BJ (cell line): ENCODE results near the gene R3HCC1L. TPM values are rescaled to one million over a fixed set of nuclear protein-coding genes. Genes with fewer than 3 reads are reported as not detected.

ENCODE experiments used
- CTCF ChIA-PET: fragments of 350-600 bp; formaldehyde crosslinking; extraction: SDS; loops from one replicate; lab custom pipeline; 2021; ENCODE audit warnings: antibody characterized with exemption, inconsistent platforms; lab: Yijun Ruan, JAX
- POLR2A ChIA-PET: fragments of 300-600 bp; sonication (Branson Sonifier 250); formaldehyde crosslinking; extraction: SDS; loops from one replicate; lab custom pipeline; 2021; ENCODE audit warnings: antibody characterized with exemption; lab: Charles Lee
- DNase-seq: peaks from one replicate; pipeline ENCODE4 v3.0.0-alpha.2; 2011; ENCODE audit warnings: low read depth
- H3K27me3 ChIP-seq: 2 replicates; pipeline ENCODE4 v1.6.0; 2011; ENCODE audit warnings: low read length; ENCODE audit not compliant: control insufficient read depth, insufficient read depth
- H3K36me3 ChIP-seq: 2 replicates; pipeline ENCODE4 v1.5.1; 2011; ENCODE audit warnings: low read length; ENCODE audit not compliant: control insufficient read depth, insufficient read depth
- H3K4me3 ChIP-seq: 2 replicates; pipeline ENCODE4 v1.5.1; 2011; ENCODE audit warnings: low read depth, mild to moderate bottlenecking, control low read depth, low read length
- polyA plus RNA-seq: library from polyadenylated mRNA; depleted of rRNA; stranded (reverse); fragments of >200 nt; gene quantifications from 2 replicates; pipeline ENCODE4 v1.2.3, GENCODE V29; 2011; rRNA removed
- TF ChIP-seq, protein P1 (sequence below): IDR thresholded peaks from 2 replicates; pipeline ENCODE4 v1.5.1; 2011; ENCODE audit warnings: low read depth, mild to moderate bottlenecking, control low read depth, inconsistent platforms, low read length, moderate library complexity; ENCODE audit not compliant: insufficient read depth

R3HCC1L gene
- polyA plus RNA-seq, 1 experiment = 5.6 TPM

DNA sequence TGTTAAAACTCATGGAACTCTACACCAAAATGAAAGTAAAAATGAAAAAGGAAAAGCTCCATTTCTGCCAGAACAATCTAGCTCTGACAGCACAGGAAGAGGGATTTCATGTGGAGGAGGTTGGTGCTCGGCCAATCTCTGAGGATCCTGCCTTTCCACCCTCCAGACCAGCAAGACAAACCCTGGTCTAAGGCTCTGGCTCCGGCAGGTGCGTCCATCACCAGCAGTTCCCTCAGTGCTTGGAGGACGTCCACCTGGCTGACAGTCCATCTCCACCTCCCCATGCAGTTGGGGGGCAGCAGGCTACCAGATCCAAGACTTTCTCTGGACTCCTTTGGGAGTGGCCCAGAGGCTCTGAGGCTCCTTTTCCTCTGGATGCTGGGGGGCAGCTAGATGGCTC, 158.5 kb downstream of the R3HCC1L start:
- Histone ChIP-seq H3K4me3 (no peak overlapping the region), H3K36me3 (no peaks in the 10 kb centered on the region), H3K27me3 (peaks cover 4% of the 10 kb centered on the region; the same call in 1 of the 2 replicates)
- TF ChIP-seq, protein P1, sequence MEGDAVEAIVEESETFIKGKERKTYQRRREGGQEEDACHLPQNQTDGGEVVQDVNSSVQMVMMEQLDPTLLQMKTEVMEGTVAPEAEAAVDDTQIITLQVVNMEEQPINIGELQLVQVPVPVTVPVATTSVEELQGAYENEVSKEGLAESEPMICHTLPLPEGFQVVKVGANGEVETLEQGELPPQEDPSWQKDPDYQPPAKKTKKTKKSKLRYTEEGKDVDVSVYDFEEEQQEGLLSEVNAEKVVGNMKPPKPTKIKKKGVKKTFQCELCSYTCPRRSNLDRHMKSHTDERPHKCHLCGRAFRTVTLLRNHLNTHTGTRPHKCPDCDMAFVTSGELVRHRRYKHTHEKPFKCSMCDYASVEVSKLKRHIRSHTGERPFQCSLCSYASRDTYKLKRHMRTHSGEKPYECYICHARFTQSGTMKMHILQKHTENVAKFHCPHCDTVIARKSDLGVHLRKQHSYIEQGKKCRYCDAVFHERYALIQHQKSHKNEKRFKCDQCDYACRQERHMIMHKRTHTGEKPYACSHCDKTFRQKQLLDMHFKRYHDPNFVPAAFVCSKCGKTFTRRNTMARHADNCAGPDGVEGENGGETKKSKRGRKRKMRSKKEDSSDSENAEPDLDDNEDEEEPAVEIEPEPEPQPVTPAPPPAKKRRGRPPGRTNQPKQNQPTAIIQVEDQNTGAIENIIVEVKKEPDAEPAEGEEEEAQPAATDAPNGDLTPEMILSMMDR = no peak
- no peak for DNase-seq
- POLR2A ChIA-PET = no interaction called here
- CTCF ChIA-PET = interaction anchor here (1.5 to 7.7 kb wide), 3 partner anchors 8 to 25 kb away, joined by 3 to 54 read pairs (median 5); partner anchors contain the start of gene LOXL4

DNA sequence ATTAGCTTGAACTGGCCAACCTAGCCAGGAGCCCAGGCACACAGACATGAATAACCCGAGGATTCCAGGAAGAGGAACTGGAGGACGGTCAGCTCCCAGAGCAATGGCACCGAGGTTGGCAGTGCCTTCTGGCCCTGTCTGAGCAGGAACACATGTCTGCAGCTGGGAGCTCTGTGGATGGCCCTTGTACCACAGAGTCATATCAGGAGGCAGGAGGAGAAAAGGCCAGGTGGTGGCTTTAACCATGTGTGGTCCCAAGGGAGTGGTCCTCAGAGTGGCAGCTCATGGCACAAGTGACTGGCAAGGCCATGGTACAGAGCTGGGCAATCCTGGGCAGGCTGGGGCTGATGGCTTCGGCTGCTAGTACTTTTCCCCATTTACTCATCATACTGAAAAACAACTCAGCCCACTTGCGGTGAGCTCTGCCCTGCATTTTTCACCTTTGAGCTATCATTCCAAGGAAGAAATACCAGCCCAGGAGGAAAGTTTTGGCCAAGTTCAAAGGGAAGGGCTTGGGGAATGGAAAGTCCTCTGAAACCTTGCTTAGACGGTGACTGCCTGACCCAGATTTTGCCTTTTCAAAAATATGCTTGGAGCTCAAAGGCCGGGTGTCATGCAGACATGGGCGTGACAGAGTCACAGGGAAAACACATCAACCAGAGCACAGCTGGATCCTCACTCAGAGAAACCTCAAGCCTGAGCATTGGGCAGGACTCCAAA, 159.3 kb downstream of the R3HCC1L start:
- POLR2A ChIA-PET = no interaction called here
- TF ChIP-seq, protein P1 = no peak
- peak; percentile 28 for DNase-seq

GRCh38 chr10:98294270-98294627, 159.8 kb downstream of the R3HCC1L start:
- H3K27me3 ChIP-seq = peaks cover 4% of the 10 kb centered on the region
- DNase-seq = no peak
- H3K4me3 ChIP-seq = no peak overlapping the region
- TF ChIP-seq, protein P1 = no peak
- ChIA-PET POLR2A (no interaction called here), CTCF (interaction anchor here (0.6 to 7.7 kb wide), 7 partner anchors 10 to 100 kb away, joined by 3 to 54 read pairs (median 4); partner anchors contain the start of gene LOXL4)
- no peaks in the 10 kb centered on the region for H3K36me3 ChIP-seq

More for the DNA sequence above, 159.3 kb downstream of the R3HCC1L start:
- Histone ChIP-seq H3K27me3 (peaks cover 4% of the 10 kb centered on the region; the same call in 1 of the 2 replicates), H3K36me3 (no peaks in the 10 kb centered on the region), H3K4me3 (no peak overlapping the region)
- CTCF ChIA-PET = interaction anchor here (0.6 to 7.7 kb wide), 6 partner anchors 9 to 101 kb away, joined by 3 to 54 read pairs (median 4); partner anchors contain the start of gene LOXL4

Other genes with a start within 250 kb of the R3HCC1L start
- not detected in 2 replicates for gene CRTAC1, start 104.0 kb upstream of the R3HCC1L start, polyA plus RNA-seq
- gene LOXL4, start 133.5 kb downstream of the R3HCC1L start, polyA plus RNA-seq = 67.9 and 75.5 TPM in 2 replicates